GM21528 (cell line): Measurements from ENCODE around the gene DDX55.

Experiments used
- ATAC-seq: cut with Tn5 transposase; IDR thresholded peaks from one replicate; pipeline ENCODE4 v1.9.1; 2021; ENCODE audit warnings: mild to moderate bottlenecking, moderate library complexity; ENCODE audit not compliant: unreplicated experiment, low FRiP score

DDX55 gene

GRCh38 chr12:123608182-123608581 lies 6.3 kb downstream of the DDX55 start:
- no peak for ATAC-seq

GRCh38 chr12:123614110-123614509 lies 12.2 kb downstream of the DDX55 start:
- no peak for ATAC-seq

- ATAC-seq = no peak
These were observed 12.6 kb downstream of the DDX55 start for GRCh38 chr12:123614531-123614930.

GRCh38 chr12:123617144-123617543 lies 15.2 kb downstream of the DDX55 start:
- no peak for ATAC-seq

GRCh38 chr12:123617580-123617979 lies 15.7 kb downstream of the DDX55 start:
- no peak for ATAC-seq

GRCh38 chr12:123621101-123621500 lies 19.2 kb downstream of the DDX55 start:
- ATAC-seq = no peak

GRCh38 chr12:123621619-123622530 lies 20.0 kb downstream of the DDX55 start:
- ATAC-seq = no peak

- peak; percentile 95 for ATAC-seq
These were observed 31.7 kb downstream of the DDX55 start, which contains the start of the genes EIF2B1 and GTF2H3 for GRCh38 chr12:123633379-123634141. Gene EIF2B1, minus strand, starts transcription at chr12:123633686. Its CDS starts 129 bp downstream, at chr12:123633557. Gene GTF2H3, plus strand, starts transcription at chr12:123633829. Its CDS starts 31 bp downstream, at chr12:123633860.

- ATAC-seq = no peak
These were observed 32.3 kb downstream of the DDX55 start for GRCh38 chr12:123634142-123634561.

- no peak for ATAC-seq
These were observed 42.0 kb downstream of the DDX55 start for GRCh38 chr12:123643911-123644310.

GRCh38 chr12:123645380-123645779 lies 43.5 kb downstream of the DDX55 start:
- ATAC-seq = no peak

- no peak for ATAC-seq
These were observed 44.0 kb downstream of the DDX55 start for GRCh38 chr12:123645878-123646277.

GRCh38 chr12:123648401-123648800 lies 46.5 kb downstream of the DDX55 start:
- ATAC-seq = no peak

GRCh38 chr12:123654129-123654701 lies 52.3 kb downstream of the DDX55 start:
- no peak for ATAC-seq

- ATAC-seq = peak; percentile 85
These were observed 53.5 kb downstream of the DDX55 start for GRCh38 chr12:123655420-123655819.

GRCh38 chr12:123656392-123656791 lies 54.5 kb downstream of the DDX55 start:
- no peak for ATAC-seq

GRCh38 chr12:123657211-123657610 lies 55.3 kb downstream of the DDX55 start:
- no peak for ATAC-seq

- ATAC-seq = no peak
These were observed 58.3 kb downstream of the DDX55 start for GRCh38 chr12:123659996-123660727.

- ATAC-seq = no peak
These were observed 65.9 kb downstream of the DDX55 start for GRCh38 chr12:123667771-123668170.
